Measurements from ENCODE around the gene DNAJC15.
A peak's percentile ranks its signal among the peaks of the same experiment; 100 is the strongest.
"Not testable (repeated sequence)": the region's sequence is repeated elsewhere in the genome, so short reads cannot be mapped to it uniquely, and the experiment has no call there.

Gene DNAJC15

GRCh38 chr13:43057653-43058317 lies 34.4 kb downstream of the DNAJC15 start:
- Histone ChIP-seq H4K91ac (ENCODE audit: low read depth, low read length) (peak overlapping the region; percentile 96), H3K14ac (ENCODE audit: low read length) (peak overlapping the region; percentile 91), H3K4me3 (ENCODE audit: low read depth, low read length) (no peak overlapping the region), H2AK5ac (ENCODE audit: low read length) (peak overlapping the region; percentile 100), H3K79me2 (ENCODE audit: control insufficient read depth, insufficient read depth, low read length, poor library complexity) (peaks cover 18% of the 10 kb centered on the region), H3K4me2 (ENCODE audit: low read length) (peak overlapping the region; percentile 24), H3K4ac (ENCODE audit: low read depth, low read length) (peak overlapping the region; percentile 93), H4K12ac (ENCODE audit: low read depth, low read length) (peak overlapping the region; percentile 55), H3K4me1 (ENCODE audit: control insufficient read depth in 1 of 2, insufficient read depth in 2 of 2, low read length in 2 of 2) (peaks cover 31 to 39% of the 10 kb centered on the region in 2 experiments), H3K9me3 (ENCODE audit: insufficient read depth, low read depth, low read length) (no peaks in the 10 kb centered on the region), H3K79me1 (ENCODE audit: low read length) (peaks cover 43% of the 10 kb centered on the region), H4K8ac (ENCODE audit: low read depth, low read length) (peak overlapping the region; percentile 92), H3K36me3 (ENCODE audit: control insufficient read depth in 1 of 2, insufficient read depth in 2 of 2, low read length in 2 of 2) (no peaks in the 10 kb centered on the region), H3K27ac (ENCODE audit: low read depth, low read length) (peak overlapping the region; percentile 94), H2AFZ (ENCODE audit: insufficient read depth, low read length, poor library complexity) (peak overlapping the region; percentile 71), H2BK12ac (ENCODE audit: low read length) (peak overlapping the region; percentile 95), H2BK120ac (ENCODE audit: insufficient read depth, low read length, poor library complexity) (peak overlapping the region; percentile 97), H3K27me3 (ENCODE audit: insufficient read depth, low read length) (no peaks in the 10 kb centered on the region), H2BK5ac (ENCODE audit: low read depth, low read length, poor library complexity) (peak overlapping the region; percentile 88), H3K18ac (ENCODE audit: low read length) (peak overlapping the region; percentile 92), H3K23ac (ENCODE audit: low read length) (no peak overlapping the region), H3K9ac (ENCODE audit: low read length) (no peak overlapping the region)
- WGBS (ENCODE audit: extremely low coverage, insufficient coverage, insufficient read length), result no CpG with 5 or more reads among the region's 3 CpGs
- DNase-seq, result peak in 1 of 2 donors; percentile 16

GRCh38 chr13:43058318-43058674 lies 34.9 kb downstream of the DNAJC15 start:
- Histone ChIP-seq H3K27me3 (ENCODE audit: insufficient read depth, low read length) (no peaks in the 10 kb centered on the region), H4K12ac (ENCODE audit: low read depth, low read length) (peak overlapping the region; percentile 55), H3K23ac (ENCODE audit: low read length) (no peak overlapping the region), H3K4me3 (ENCODE audit: low read depth, low read length) (no peak overlapping the region), H3K18ac (ENCODE audit: low read length) (peak overlapping the region; percentile 92), H2BK12ac (ENCODE audit: low read length) (peak overlapping the region; percentile 95), H2AK5ac (ENCODE audit: low read length) (peak overlapping the region; percentile 94), H3K9me3 (ENCODE audit: insufficient read depth, low read depth, low read length) (no peaks in the 10 kb centered on the region), H2AFZ (ENCODE audit: insufficient read depth, low read length, poor library complexity) (peak overlapping the region; percentile 44), H3K4me2 (ENCODE audit: low read length) (peak overlapping the region; percentile 24), H4K91ac (ENCODE audit: low read depth, low read length) (peak overlapping the region; percentile 96), H3K4me1 (ENCODE audit: control insufficient read depth in 1 of 2, insufficient read depth in 2 of 2, low read length in 2 of 2) (peaks cover 33 to 42% of the 10 kb centered on the region in 2 experiments), H3K9ac (ENCODE audit: low read length) (no peak overlapping the region), H2BK5ac (ENCODE audit: low read depth, low read length, poor library complexity) (peak overlapping the region; percentile 88), H3K36me3 (ENCODE audit: control insufficient read depth in 1 of 2, insufficient read depth in 2 of 2, low read length in 2 of 2) (no peaks in the 10 kb centered on the region), H2BK120ac (ENCODE audit: insufficient read depth, low read length, poor library complexity) (peak overlapping the region; percentile 97), H3K4ac (ENCODE audit: low read depth, low read length) (peak overlapping the region; percentile 90), H3K79me2 (ENCODE audit: control insufficient read depth, insufficient read depth, low read length, poor library complexity) (peaks cover 18% of the 10 kb centered on the region), H3K79me1 (ENCODE audit: low read length) (peaks cover 43% of the 10 kb centered on the region), H3K27ac (ENCODE audit: low read depth, low read length) (peak overlapping the region; percentile 94), H4K8ac (ENCODE audit: low read depth, low read length) (peak overlapping the region; percentile 85), H3K14ac (ENCODE audit: low read length) (peak overlapping the region; percentile 91)
- DNase-seq, result peak; percentile 71 to 83
- WGBS (ENCODE audit: extremely low coverage, insufficient coverage, insufficient read length), result no CpG with 5 or more reads among the region's 1 CpG

GRCh38 chr13:43058831-43059230 lies 35.4 kb downstream of the DNAJC15 start:
- peak overlapping the region; percentile 35 for H3K18ac ChIP-seq (ENCODE audit: low read length)
- H2BK120ac ChIP-seq (ENCODE audit: insufficient read depth, low read length, poor library complexity), result peak overlapping the region; percentile 97
- H2AFZ ChIP-seq (ENCODE audit: insufficient read depth, low read length, poor library complexity), result no peak overlapping the region
- H3K27me3 ChIP-seq (ENCODE audit: insufficient read depth, low read length), result no peaks in the 10 kb centered on the region
- H3K4me2 ChIP-seq (ENCODE audit: low read length), result peak overlapping the region; percentile 24
- H4K8ac ChIP-seq (ENCODE audit: low read depth, low read length), result peak overlapping the region; percentile 85
- H3K4me1 ChIP-seq (ENCODE audit: control insufficient read depth in 1 of 2, insufficient read depth in 2 of 2, low read length in 2 of 2), result peaks cover 33 to 43% of the 10 kb centered on the region in 2 experiments
- H4K12ac ChIP-seq (ENCODE audit: low read depth, low read length), result no peak overlapping the region
- no CpG with 5 or more reads among the region's 6 CpGs for WGBS (ENCODE audit: extremely low coverage, insufficient coverage, insufficient read length)
- no peak for DNase-seq
- H3K9ac ChIP-seq (ENCODE audit: low read length), result no peak overlapping the region
- H4K91ac ChIP-seq (ENCODE audit: low read depth, low read length), result peak overlapping the region; percentile 96
- peak overlapping the region; percentile 90 for H3K4ac ChIP-seq (ENCODE audit: low read depth, low read length)
- no peak overlapping the region for H3K23ac ChIP-seq (ENCODE audit: low read length)
- H3K4me3 ChIP-seq (ENCODE audit: low read depth, low read length), result no peak overlapping the region
- H2AK5ac ChIP-seq (ENCODE audit: low read length), result peak overlapping the region; percentile 51
- peaks cover 18% of the 10 kb centered on the region for H3K79me2 ChIP-seq (ENCODE audit: control insufficient read depth, insufficient read depth, low read length, poor library complexity)
- peak overlapping the region; percentile 91 for H3K14ac ChIP-seq (ENCODE audit: low read length)
- no peaks in the 10 kb centered on the region for H3K9me3 ChIP-seq (ENCODE audit: insufficient read depth, low read depth, low read length)
- H2BK12ac ChIP-seq (ENCODE audit: low read length), result peak overlapping the region; percentile 27
- peaks cover 44% of the 10 kb centered on the region for H3K79me1 ChIP-seq (ENCODE audit: low read length)
- H3K27ac ChIP-seq (ENCODE audit: low read depth, low read length), result peak overlapping the region; percentile 94
- H3K36me3 ChIP-seq (ENCODE audit: control insufficient read depth in 1 of 2, insufficient read depth in 2 of 2, low read length in 2 of 2), result no peaks in the 10 kb centered on the region
- H2BK5ac ChIP-seq (ENCODE audit: low read depth, low read length, poor library complexity), result peak overlapping the region; percentile 88

- H2AK5ac ChIP-seq (ENCODE audit: low read length); H3K27me3 ChIP-seq (ENCODE audit: insufficient read depth, low read length); H3K9me3 ChIP-seq (ENCODE audit: insufficient read depth, low read depth, low read length); H3K23ac ChIP-seq (ENCODE audit: low read length); H4K12ac ChIP-seq (ENCODE audit: low read depth, low read length); H2AFZ ChIP-seq (ENCODE audit: insufficient read depth, low read length, poor library complexity); H3K9ac ChIP-seq (ENCODE audit: low read length); H3K4me3 ChIP-seq (ENCODE audit: low read depth, low read length); H3K36me3 ChIP-seq (ENCODE audit: control insufficient read depth in 1 of 2, insufficient read depth in 2 of 2, low read length in 2 of 2): not testable (repeated sequence)
- Histone ChIP-seq H3K79me2 (ENCODE audit: control insufficient read depth, insufficient read depth, low read length, poor library complexity) (peaks cover 18% of the 10 kb centered on the region), H3K4ac (ENCODE audit: low read depth, low read length) (peak overlapping the region; percentile 92), H2BK5ac (ENCODE audit: low read depth, low read length, poor library complexity) (peak overlapping the region; percentile 96), H3K18ac (ENCODE audit: low read length) (peak overlapping the region; percentile 69), H3K4me1 (ENCODE audit: control insufficient read depth in 1 of 2, insufficient read depth in 2 of 2, low read length in 2 of 2) (peaks cover 33 to 46% of the 10 kb centered on the region in 2 experiments), H3K79me1 (ENCODE audit: low read length) (peaks cover 45% of the 10 kb centered on the region), H2BK12ac (ENCODE audit: low read length) (peak overlapping the region; percentile 91), H3K4me2 (ENCODE audit: low read length) (peak overlapping the region; percentile 20), H2BK120ac (ENCODE audit: insufficient read depth, low read length, poor library complexity) (peak overlapping the region; percentile 97), H4K8ac (ENCODE audit: low read depth, low read length) (peak overlapping the region; percentile 81), H3K27ac (ENCODE audit: low read depth, low read length) (peak overlapping the region; percentile 90), H4K91ac (ENCODE audit: low read depth, low read length) (peak overlapping the region; percentile 96), H3K14ac (ENCODE audit: low read length) (peak overlapping the region; percentile 14)
- 100% methylated on average over 2 of the region's 7 CpGs for WGBS (ENCODE audit: extremely low coverage, insufficient coverage, insufficient read length)
- peak in 1 of 2 donors; percentile 43 for DNase-seq
These were observed 36.4 kb downstream of the DNAJC15 start for GRCh38 chr13:43059779-43060178.

Measured in trophoblast cell (in vitro differentiated cells and primary cell).